SU-DHL-6 (cell line): ENCODE results near the gene PSMA7.

Experiments
- EZH2phosphoT487 ChIP-seq: fragments of 200-600 bp; sonication (generic), shearing (Covaris generic); conservative IDR thresholded peaks from 2 replicates; pipeline ENCODE4 v1.6.1; 2018; ENCODE audit warnings: mild to moderate bottlenecking, antibody characterized with exemption, low read length, moderate library complexity, mixed read lengths
- TF ChIP-seq, protein P1 (sequence below): fragments of 200-600 bp; sonication (generic); IDR thresholded peaks from one replicate; pipeline ENCODE4 v1.5.1; 2017; ENCODE audit warnings: antibody characterized with exemption, mild to moderate bottlenecking, low read length, moderate library complexity; ENCODE audit not compliant: insufficient read depth, poor library complexity, severe bottlenecking

DNA sequence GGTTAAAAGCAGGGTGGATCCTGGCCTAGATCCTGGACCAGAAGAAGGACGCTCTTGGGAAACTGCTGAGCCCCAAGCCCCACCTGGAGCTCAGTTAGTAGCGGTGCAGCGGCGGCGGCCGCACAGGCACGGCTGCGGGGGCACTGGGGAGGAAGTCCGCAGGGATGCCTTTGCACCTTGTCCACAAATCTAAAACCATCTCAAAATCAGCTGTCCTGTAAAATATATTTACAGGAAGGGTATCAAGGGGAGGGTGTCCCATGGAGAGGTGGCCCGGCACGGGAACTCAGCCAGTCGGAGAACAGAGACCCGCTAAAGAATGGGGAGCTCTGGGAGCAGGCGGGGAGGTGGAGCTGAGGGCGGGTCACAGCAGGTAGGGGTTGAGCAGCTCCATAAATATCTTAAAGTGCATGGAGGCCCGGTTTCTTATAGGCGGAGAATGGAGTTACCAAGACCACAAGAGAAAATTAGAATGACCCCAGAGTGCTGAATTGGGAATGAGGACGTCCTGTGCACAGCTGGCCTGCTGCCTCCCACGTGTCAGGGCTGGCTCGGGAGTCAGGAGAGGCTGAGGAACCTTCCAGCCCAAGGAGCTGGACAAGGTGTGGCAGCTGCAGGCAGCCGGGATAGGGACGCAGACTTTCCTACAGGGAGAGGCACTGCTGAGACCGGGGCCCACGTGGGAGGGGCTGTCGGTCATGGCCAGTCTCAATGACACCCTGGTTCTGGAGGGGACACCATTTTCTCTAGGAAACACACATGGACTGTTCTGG is 47.6 kb upstream of the PSMA7 start:
- TF ChIP-seq, protein P1, sequence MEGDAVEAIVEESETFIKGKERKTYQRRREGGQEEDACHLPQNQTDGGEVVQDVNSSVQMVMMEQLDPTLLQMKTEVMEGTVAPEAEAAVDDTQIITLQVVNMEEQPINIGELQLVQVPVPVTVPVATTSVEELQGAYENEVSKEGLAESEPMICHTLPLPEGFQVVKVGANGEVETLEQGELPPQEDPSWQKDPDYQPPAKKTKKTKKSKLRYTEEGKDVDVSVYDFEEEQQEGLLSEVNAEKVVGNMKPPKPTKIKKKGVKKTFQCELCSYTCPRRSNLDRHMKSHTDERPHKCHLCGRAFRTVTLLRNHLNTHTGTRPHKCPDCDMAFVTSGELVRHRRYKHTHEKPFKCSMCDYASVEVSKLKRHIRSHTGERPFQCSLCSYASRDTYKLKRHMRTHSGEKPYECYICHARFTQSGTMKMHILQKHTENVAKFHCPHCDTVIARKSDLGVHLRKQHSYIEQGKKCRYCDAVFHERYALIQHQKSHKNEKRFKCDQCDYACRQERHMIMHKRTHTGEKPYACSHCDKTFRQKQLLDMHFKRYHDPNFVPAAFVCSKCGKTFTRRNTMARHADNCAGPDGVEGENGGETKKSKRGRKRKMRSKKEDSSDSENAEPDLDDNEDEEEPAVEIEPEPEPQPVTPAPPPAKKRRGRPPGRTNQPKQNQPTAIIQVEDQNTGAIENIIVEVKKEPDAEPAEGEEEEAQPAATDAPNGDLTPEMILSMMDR: no peak
- no peak for TF ChIP-seq EZH2phosphoT487
